NCI-H524 treated with DMSO at 0.1 percent for 48 hours (cell line): ENCODE data around the gene SETD9.

Source experiments
- DNase-seq: peaks from one replicate; lab custom pipeline; 2025; lab: John Stamatoyannopoulos, UW

SETD9 gene

DNA sequence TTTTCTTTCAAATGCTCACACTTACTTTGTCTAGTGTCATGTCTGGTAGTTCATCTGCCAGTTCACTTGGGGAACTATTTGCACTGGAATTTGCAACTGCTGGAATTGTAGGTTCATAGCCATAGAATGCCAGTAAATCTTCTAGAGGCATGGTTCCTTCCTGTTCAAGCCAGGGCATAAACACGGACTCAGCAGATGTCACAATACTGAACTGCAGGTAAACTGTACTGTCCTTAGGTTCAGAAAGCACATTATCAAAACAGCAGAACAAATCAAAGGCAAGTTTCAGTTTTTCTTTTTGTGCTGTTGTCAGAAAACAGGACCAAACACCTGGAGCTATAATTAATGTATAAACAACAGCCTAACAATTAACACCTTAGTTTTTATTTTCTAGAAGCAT is 29.5 kb downstream of the SETD9 start:
- DNase-seq, result no peak

DNA sequence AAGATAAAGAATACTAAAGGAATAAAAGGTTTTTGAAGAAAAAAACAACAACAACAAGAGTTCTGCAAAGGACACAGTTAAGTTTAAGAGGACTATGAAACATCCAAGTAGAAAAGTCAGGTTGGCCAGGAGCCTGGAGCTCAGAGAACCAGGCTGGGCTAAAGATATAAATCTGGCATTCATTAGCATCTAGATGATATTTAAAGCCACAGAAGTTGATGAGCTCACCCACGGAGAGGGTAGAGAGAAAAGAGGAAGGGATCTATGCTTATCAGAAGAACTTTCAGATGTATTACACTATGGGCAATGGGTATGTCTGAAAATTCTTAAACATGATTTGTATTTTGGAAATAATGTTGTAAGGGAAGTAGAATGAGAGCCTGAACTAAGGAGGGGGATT is 32.6 kb downstream of the SETD9 start:
- no peak for DNase-seq

DNA sequence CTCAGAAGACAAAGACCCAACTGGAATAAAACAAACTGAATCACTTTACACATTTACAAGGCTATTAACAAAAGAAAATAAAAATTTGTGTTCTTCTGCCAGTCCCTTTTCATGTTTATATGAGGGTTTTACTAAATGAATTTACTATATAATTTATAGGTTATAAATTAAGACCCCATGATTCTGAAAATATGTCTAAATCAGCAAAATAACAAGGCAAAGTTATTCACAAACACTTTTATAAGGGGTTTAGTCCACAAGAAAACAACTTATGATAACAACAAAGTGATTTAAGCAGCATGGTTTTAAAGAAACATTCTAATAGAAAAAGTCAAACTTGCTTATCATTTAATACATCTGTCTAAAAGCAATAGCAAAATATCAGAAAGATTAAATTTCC is 37.7 kb downstream of the SETD9 start:
- no peak for DNase-seq

DNA sequence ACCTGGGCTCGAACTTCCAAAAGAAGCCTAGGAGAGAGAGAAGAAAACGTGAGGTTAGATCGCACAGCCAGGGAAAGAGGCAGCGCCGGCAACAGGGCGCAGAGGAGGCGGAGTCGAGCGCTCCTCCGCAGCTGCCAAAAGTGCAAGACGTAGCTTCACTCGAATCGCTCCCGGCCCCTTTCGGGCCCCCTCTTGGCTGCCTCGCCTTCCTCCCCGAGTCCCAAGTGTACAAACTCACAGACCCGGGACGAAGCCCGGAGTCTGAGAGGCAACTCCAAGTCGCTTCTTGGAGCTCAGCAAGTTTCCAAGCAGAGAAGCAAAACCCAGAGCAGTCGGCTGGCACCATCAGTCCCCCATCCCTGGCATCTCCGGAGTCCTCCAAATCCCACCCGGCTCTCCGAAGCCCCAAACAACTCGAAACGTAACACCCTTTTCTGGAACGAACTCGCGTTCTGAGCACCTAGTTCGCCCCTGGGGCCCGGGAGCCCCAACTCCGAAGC is 41.3 kb downstream of the SETD9 start:
- no peak for DNase-seq

DNA sequence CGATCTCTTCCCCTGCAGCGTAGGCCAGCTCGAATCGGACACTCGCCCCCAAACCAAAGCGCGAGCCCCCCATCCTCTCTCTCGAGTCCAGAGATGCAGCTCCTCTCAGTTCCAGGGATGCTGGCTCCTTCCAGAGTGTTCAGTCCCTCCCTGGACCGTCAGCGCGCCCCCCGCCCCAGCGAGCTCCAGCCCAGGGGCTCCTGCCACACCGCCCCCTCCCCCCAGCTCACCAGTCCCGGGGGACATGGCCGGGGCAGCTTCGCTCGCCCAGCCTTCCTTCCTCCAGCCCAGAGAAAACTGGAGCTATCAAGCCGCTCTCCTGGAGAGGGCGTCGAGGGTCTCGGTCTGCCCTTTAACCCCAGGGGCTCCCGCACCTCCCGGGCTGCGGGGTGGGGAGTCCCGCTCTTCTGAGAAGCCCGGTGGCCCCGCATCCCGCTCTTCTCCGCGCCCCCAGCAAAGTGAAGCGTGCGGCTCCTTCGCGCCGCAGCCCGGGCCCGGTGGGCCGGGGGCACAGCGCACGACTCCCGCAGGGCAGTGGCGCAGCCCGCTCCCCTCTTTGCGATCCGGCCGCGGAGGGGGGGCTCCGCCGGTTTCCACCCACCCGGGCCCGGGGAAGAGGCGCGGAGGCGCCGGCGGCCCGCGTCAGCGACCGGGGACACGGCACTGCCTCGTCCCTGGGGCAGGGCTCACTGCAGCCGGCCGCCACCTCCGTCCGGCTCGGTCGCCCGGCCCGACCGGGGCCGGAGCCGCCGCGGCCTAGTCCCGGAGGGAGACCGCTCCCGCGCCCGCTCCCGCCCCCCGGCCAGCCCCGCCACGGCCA is 41.9 kb downstream of the SETD9 start:
- DNase-seq, result no peak

DNA sequence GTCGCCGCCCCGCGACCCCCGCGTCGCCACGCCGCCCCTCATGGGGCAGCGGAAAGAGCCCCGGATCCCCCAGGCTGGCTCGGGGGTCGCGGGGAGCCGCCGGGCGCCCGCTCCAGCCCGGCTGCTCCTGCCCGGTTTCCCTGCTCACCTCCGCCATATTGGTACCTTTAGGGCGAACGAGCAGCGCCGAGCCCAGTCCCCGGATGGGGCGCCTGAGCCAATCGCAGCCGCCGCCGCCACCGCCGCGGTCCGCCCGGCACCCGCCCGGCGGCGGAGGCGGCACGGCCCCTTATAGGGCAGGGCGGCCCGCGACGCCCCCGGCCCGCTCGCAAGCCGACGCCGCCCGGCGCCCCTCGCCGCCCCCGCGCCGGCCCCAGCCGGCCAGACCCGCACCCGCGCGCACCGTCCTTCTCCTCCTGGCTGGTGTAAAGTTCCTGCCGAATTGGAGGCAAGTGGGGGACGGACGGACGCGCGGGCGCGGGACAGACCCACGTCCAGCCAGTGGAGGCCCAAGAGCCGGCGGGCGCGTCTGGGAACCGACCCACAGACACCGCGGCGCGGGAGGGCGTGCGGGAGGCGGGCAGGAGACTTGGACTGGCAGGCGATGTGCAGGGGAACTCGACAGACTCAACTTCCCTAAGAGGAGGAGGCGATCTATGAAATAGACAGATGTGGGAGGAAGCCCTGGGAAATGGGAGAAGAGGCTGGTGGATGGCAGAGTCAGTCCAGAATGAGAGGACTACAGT is 42.7 kb downstream of the SETD9 start, which contains the start of gene MIER3:
Gene MIER3, minus strand, starts transcription at position 178 of the 746 bp plus-strand sequence. Its CDS starts 21 bp downstream, at position 157.
- DNase-seq, result no peak

DNA sequence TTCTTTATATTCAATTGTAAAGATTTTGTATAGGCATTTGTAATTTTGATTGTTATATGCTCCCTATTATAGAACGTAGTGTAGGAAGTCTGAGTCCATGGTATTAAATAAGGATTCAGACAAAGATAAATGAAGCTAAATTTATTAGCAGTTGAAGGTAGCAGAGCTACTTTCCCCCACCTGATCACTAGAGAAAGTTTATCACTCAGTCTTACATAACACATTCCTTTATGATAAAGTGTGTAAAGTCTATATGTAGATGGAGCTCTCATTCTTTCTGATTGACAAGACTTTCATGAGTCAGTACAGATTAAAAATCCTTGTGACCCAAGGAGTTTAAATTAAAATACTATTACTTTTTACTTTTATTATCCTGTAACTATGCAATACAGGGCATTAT is 44.9 kb downstream of the SETD9 start:
- no peak for DNase-seq

DNA sequence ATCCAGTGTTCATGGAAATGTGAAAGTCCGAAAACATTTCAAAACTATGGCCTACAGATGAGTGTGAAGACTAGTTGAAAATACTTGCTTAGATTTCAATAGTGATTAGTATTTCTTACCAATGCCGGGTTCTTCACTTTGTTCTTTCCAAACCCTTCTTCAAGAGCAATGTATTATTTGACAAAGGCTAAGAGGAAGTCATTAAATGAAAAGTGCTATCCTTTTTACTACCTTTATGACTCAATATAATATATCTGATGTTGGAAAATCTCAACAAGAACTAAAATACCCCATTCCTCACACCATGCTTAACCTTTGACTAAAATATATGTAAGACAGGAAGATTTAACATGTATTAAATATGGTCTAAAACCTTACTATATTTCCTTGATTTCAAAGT is 49.2 kb downstream of the SETD9 start:
- DNase-seq, result no peak

DNA sequence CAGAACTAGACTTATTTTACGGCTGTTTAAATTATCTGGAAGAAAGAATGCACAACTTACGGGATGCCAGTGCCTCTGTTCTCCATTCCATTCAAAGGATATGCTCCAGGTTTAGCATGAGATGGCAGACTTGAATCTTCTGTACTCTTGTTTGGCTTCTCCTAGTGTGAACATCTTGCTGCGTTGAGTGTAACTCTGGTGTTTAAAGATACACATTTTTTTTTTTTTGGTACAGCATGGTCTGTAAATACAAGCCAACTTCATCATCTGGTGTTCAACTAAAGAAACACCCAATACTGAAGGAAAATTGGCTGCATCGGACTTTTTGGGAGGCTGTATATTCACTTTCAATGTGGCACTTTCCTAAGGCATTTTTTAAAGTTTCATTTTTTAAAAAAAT is 49.9 kb downstream of the SETD9 start:
- no peak for DNase-seq

DNA sequence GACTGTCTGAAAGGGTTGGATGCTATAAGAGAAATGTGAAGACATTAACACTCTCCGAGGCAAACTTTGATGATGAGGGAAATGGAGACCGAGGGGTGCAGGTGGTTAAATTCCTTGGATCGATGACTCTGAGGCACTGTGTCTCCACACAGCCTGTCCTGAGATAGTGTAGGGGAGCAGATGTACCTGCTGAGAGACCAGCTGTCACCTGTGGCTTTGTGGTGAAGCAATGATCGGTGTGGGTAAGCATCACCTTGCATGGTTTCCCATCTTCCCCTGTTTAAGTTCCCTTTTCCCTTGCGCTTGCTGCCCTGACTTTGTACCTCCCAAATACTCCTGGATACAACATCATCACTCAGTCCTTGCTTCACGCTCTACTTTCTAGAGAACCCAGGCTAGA is 52.4 kb downstream of the SETD9 start:
- DNase-seq, result no peak

DNA sequence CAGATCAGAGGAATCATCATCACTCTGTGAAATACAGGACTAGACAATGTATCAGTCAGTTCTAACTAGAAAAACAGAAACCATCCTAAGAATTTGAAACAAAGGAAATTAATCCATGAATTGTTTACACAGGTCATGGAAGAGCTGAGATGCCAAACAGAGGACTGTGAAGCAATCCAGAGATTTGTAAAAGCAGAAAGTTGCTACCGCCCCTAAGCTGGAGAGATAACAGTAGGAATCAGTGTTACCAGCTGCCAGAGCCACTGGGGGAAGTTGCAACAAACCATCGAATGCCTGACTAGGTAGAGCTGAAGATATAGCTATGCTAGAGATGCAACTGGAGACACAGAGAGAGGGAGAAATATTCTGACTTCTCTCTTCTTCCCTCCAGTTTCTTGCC is 52.9 kb downstream of the SETD9 start:
- DNase-seq, result no peak

DNA sequence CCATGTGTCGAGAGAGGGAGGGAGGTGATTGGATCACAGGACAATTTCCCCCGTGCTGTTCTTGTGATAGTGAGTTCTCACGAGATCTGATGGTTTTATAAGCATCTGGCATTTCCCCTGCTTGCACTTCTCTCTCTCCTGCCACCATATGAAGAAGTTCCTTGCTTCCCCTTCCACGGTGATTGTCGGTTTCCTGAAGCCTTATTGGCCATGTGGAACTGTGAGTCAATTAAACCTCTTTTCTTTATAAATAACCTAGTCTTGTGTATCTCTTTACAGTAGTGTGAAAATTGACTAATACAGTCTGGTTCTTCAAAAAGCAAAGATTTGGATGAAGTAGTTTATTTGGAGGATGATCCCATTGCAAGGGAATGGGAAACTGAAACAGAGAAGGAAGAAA is 53.9 kb downstream of the SETD9 start:
- no peak for DNase-seq

DNA sequence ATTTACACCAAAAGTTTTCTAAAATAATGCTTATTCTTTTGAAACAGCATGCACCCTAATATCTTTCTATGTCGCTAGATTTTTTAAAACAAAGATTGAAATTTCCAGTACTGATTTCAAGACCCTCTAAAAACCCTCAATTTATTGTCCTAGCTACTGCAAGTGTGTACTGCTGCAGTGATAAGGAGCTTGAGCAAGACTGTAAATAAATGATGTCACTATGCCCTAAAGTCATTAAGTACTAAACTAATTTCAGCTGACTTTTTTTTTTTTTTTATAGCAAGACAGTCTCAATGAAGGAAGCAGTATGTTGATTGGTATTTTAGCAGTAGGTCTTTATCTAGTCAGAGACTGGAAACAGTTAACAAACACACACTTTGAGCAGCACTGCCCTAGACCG is 54.8 kb downstream of the SETD9 start:
- DNase-seq, result no peak
